NOMO-1 treated with DMSO at 0.1 percent for 48 hours (cell line): ENCODE data around the gene LAMB2.
A peak's percentile ranks its signal among the peaks of the same experiment; 100 is the strongest.

ENCODE experiments used
- DNase-seq: peaks from one replicate; lab custom pipeline; 2025; ENCODE audit not compliant: unreplicated experiment; lab: John Stamatoyannopoulos, UW

The LAMB2 gene

GRCh38 chr3:49132437-49133225, at the start of gene LAMB2:
TSS of gene LAMB2 (minus strand) at chr3:49133050. CDS start at chr3:49132867, 183 bp downstream.
- no peak for DNase-seq

- DNase-seq = no peak
Observed at GRCh38 chr3:49181351-49181750, 48.5 kb upstream of the LAMB2 start.

GRCh38 chr3:49180116-49180515, 47.3 kb upstream of the LAMB2 start:
- DNase-seq = no peak

GRCh38 chr3:49177073-49177472, 44.2 kb upstream of the LAMB2 start:
- DNase-seq = no peak

GRCh38 chr3:49175530-49175929, 42.7 kb upstream of the LAMB2 start:
- DNase-seq = no peak

- no peak for DNase-seq
Observed at GRCh38 chr3:49174397-49174985, 41.6 kb upstream of the LAMB2 start.

- no peak for DNase-seq
Observed at GRCh38 chr3:49173792-49174170, 40.9 kb upstream of the LAMB2 start.

GRCh38 chr3:49173116-49173791, 40.4 kb upstream of the LAMB2 start:
- DNase-seq = no peak

GRCh38 chr3:49172551-49173041, 39.7 kb upstream of the LAMB2 start:
- DNase-seq = no peak

- DNase-seq = no peak
Observed at GRCh38 chr3:49171775-49172500, 39.1 kb upstream of the LAMB2 start.

- peak; percentile 63 for DNase-seq
Observed at GRCh38 chr3:49171119-49171774, 38.4 kb upstream of the LAMB2 start, which contains the start of gene KLHDC8B. TSS of gene KLHDC8B (plus strand) at chr3:49171598. CDS start at chr3:49172770, 1,172 bp downstream.

- DNase-seq = no peak
Observed at GRCh38 chr3:49170744-49171118, 37.9 kb upstream of the LAMB2 start.

- no peak for DNase-seq
Observed at GRCh38 chr3:49166752-49167556, 34.1 kb upstream of the LAMB2 start.

GRCh38 chr3:49165771-49166751, 33.2 kb upstream of the LAMB2 start, which contains the start of gene CCDC71:
TSS of gene CCDC71 (minus strand) at chr3:49166331. CDS start at chr3:49164208, 2,123 bp downstream.
- DNase-seq = peak; percentile 52

GRCh38 chr3:49164983-49165720, 32.3 kb upstream of the LAMB2 start:
- no peak for DNase-seq

GRCh38 chr3:49163609-49164008, 30.8 kb upstream of the LAMB2 start:
- DNase-seq = no peak

GRCh38 chr3:49162751-49163419, 30.0 kb upstream of the LAMB2 start:
- no peak for DNase-seq
